Kidney capillary endothelial cell (primary cell): ENCODE results near the gene NUFIP2.
"Not testable (repeated sequence)": the region's sequence is repeated elsewhere in the genome, so short reads cannot be mapped to it uniquely, and the experiment has no call there.

ENCODE experiments used
- DNase-seq: peaks from one replicate; pipeline ENCODE4 v3.0.0-alpha.2; 2018; ENCODE audit warnings: low spot score

Gene NUFIP2

GRCh38 chr17:29293890-29294579 lies at the start of gene NUFIP2:
TSS of gene NUFIP2 (minus strand) at chr17:29294148. CDS start at chr17:29294059, 89 bp downstream.
- peak; percentile 97 for DNase-seq

GRCh38 chr17:29342158-29342765 lies 48.3 kb upstream of the NUFIP2 start:
- no peak for DNase-seq

GRCh38 chr17:29341726-29342125 lies 47.8 kb upstream of the NUFIP2 start:
- no peak for DNase-seq

GRCh38 chr17:29339016-29339415 lies 45.1 kb upstream of the NUFIP2 start:
- not testable (repeated sequence) for DNase-seq

GRCh38 chr17:29331708-29332085 lies 37.7 kb upstream of the NUFIP2 start:
- DNase-seq, result no peak

- DNase-seq, result no peak
Observed at GRCh38 chr17:29331075-29331707, 37.2 kb upstream of the NUFIP2 start.

GRCh38 chr17:29327412-29327811 lies 33.5 kb upstream of the NUFIP2 start:
- no peak for DNase-seq

GRCh38 chr17:29326023-29326813 lies 32.3 kb upstream of the NUFIP2 start:
- DNase-seq, result no peak

GRCh38 chr17:29322363-29322762 lies 28.4 kb upstream of the NUFIP2 start:
- DNase-seq, result no peak

GRCh38 chr17:29303386-29303785 lies 9.4 kb upstream of the NUFIP2 start:
- DNase-seq, result no peak

- no peak for DNase-seq
Observed at GRCh38 chr17:29299031-29299430, 5.1 kb upstream of the NUFIP2 start.

GRCh38 chr17:29295420-29295819 lies 1.5 kb upstream of the NUFIP2 start:
- no peak for DNase-seq

GRCh38 chr17:29294580-29294900 lies 592 bp upstream of the NUFIP2 start:
- DNase-seq, result no peak

- DNase-seq, result peak; percentile 33
Observed at GRCh38 chr17:29292992-29293889, 707 bp downstream of the NUFIP2 start.

GRCh38 chr17:29292071-29292991 lies 1.6 kb downstream of the NUFIP2 start:
- peak; percentile 31 for DNase-seq

- peak; percentile 80 for DNase-seq
Observed at GRCh38 chr17:29291163-29291752, 2.7 kb downstream of the NUFIP2 start.

GRCh38 chr17:29289852-29290251 lies 4.1 kb downstream of the NUFIP2 start:
- DNase-seq, result no peak

GRCh38 chr17:29283961-29284360 lies 10.0 kb downstream of the NUFIP2 start:
- no peak for DNase-seq

GRCh38 chr17:29283496-29283895 lies 10.5 kb downstream of the NUFIP2 start:
- DNase-seq, result no peak

GRCh38 chr17:29279397-29280070 lies 14.4 kb downstream of the NUFIP2 start:
- DNase-seq, result no peak
